Activated T-helper 1 cell treated with Interleukin-2 at 50 U/mL for 16 hours (primary cell): ENCODE data around the gene CBS.
"Not testable (repeated sequence)": the region's sequence is repeated elsewhere in the genome, so short reads cannot be mapped to it uniquely, and the experiment has no call there.

ENCODE experiments used
- DNase-seq: peaks from one replicate; pipeline ENCODE4 v3.0.0-alpha.2; 2020; ENCODE audit warnings: low read depth

The CBS gene

GRCh38 chr21:43068065-43068464, 7.6 kb downstream of the CBS start:
- DNase-seq = not testable (repeated sequence)

GRCh38 chr21:43066690-43067089, 8.9 kb downstream of the CBS start:
- not testable (repeated sequence) for DNase-seq

- DNase-seq = not testable (repeated sequence)
Measured at GRCh38 chr21:43065991-43066390, 9.6 kb downstream of the CBS start.

GRCh38 chr21:43064265-43064917, 11.2 kb downstream of the CBS start:
- DNase-seq = not testable (repeated sequence)

- not testable (repeated sequence) for DNase-seq
Measured at GRCh38 chr21:43062955-43063664, 12.5 kb downstream of the CBS start.

GRCh38 chr21:43053112-43053511, 22.5 kb downstream of the CBS start:
- DNase-seq = not testable (repeated sequence)

GRCh38 chr21:43045876-43046821, 29.5 kb downstream of the CBS start:
- not testable (repeated sequence) for DNase-seq

GRCh38 chr21:43045165-43045875, 30.3 kb downstream of the CBS start:
- DNase-seq = not testable (repeated sequence)

- not testable (repeated sequence) for DNase-seq
Measured at GRCh38 chr21:43044547-43044946, 31.1 kb downstream of the CBS start.

- not testable (repeated sequence) for DNase-seq
Measured at GRCh38 chr21:43043291-43043690, 32.3 kb downstream of the CBS start.

GRCh38 chr21:43042169-43042568, 33.5 kb downstream of the CBS start:
- DNase-seq = not testable (repeated sequence)

GRCh38 chr21:43038659-43039044, 37.0 kb downstream of the CBS start:
- DNase-seq = not testable (repeated sequence)

- not testable (repeated sequence) for DNase-seq
Measured at GRCh38 chr21:43037918-43038658, 37.5 kb downstream of the CBS start.

- not testable (repeated sequence) for DNase-seq
Measured at GRCh38 chr21:43036889-43037288, 38.7 kb downstream of the CBS start.

GRCh38 chr21:43034826-43035225, 40.8 kb downstream of the CBS start:
- DNase-seq = no peak

- DNase-seq = no peak
Measured at GRCh38 chr21:43034101-43034500, 41.5 kb downstream of the CBS start.

- no peak for DNase-seq
Measured at GRCh38 chr21:43031121-43031619, 44.5 kb downstream of the CBS start.

GRCh38 chr21:43029785-43030184, 45.9 kb downstream of the CBS start:
- DNase-seq = no peak

GRCh38 chr21:43027846-43028731, 47.5 kb downstream of the CBS start:
- no peak for DNase-seq
